Ovary (tissue), 3 donors: ENCODE results near the gene ADORA1.

ENCODE experiments used
- EP300 ChIP-seq: sonication (generic); formaldehyde crosslinking; IDR thresholded peaks from one replicate; pipeline ENCODE4 v1.6.1; 2017; ENCODE audit warnings: antibody characterized with exemption
- POLR2A ChIP-seq: fragments of 450-650 bp; IDR thresholded peaks from one replicate; pipeline ENCODE4 v1.6.1; 2017; ENCODE audit warnings: antibody characterized with exemption, mild to moderate bottlenecking, moderate library complexity
- TF ChIP-seq, protein P1 (sequence below), 3 donors: fragments of 450-650 bp in 2 of 3; fragments of 200-600 bp in 1 of 3; IDR thresholded peaks; one replicate each; pipeline versions ENCODE4 v1.5.1 to v1.8.0; 2016 to 2022; ENCODE audit warnings: antibody characterized with exemption in 3 of 3, mild to moderate bottlenecking in 1 of 3
- donor health status: DM: no; HTN: no; CAD: no.

- TF ChIP-seq, protein P1, sequence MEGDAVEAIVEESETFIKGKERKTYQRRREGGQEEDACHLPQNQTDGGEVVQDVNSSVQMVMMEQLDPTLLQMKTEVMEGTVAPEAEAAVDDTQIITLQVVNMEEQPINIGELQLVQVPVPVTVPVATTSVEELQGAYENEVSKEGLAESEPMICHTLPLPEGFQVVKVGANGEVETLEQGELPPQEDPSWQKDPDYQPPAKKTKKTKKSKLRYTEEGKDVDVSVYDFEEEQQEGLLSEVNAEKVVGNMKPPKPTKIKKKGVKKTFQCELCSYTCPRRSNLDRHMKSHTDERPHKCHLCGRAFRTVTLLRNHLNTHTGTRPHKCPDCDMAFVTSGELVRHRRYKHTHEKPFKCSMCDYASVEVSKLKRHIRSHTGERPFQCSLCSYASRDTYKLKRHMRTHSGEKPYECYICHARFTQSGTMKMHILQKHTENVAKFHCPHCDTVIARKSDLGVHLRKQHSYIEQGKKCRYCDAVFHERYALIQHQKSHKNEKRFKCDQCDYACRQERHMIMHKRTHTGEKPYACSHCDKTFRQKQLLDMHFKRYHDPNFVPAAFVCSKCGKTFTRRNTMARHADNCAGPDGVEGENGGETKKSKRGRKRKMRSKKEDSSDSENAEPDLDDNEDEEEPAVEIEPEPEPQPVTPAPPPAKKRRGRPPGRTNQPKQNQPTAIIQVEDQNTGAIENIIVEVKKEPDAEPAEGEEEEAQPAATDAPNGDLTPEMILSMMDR (IDR thresholded peaks at IDR 0.05), result no peak
- no peak for TF ChIP-seq POLR2A
- TF ChIP-seq EP300, result no peak
Measured at GRCh38 chr1:203086992-203087763, 40.3 kb upstream of the ADORA1 start.
